Ovary (tissue), 9 donors: ENCODE data around the gene TMEM30A. TPM values are rescaled to one million over a fixed set of nuclear protein-coding genes. Genes with fewer than 3 reads are reported as not detected.

Experiments used
- DNase-seq, 5 donors: peaks; one replicate each; pipeline ENCODE4 v3.0.0-alpha.2; 2019 to 2020
- H3K27ac ChIP-seq, 2 donors: fragments of 200-600 bp; one replicate each; pipeline versions ENCODE4 v1.5.1 to v1.8.0; 2019 to 2022
- H3K27me3 ChIP-seq: fragments of 200-600 bp; one replicate; pipeline ENCODE4 v1.8.0; 2022
- H3K36me3 ChIP-seq: fragments of 200-600 bp; sonication (generic); one replicate; pipeline ENCODE4 v1.5.1; 2019
- H3K4me1 ChIP-seq: one replicate; pipeline ENCODE4 v1.8.1; 2013; ENCODE audit warnings: mild to moderate bottlenecking, moderate library complexity; ENCODE audit not compliant: insufficient read depth
- H3K4me3 ChIP-seq: fragments of 200-600 bp; sonication (generic); one replicate; pipeline ENCODE4 v1.5.1; 2017
- H3K9me3 ChIP-seq, 2 donors: fragments of 200-600 bp in 1 of 2; sonication (generic) in 1 of 2; one replicate each; pipeline versions ENCODE4 v1.5.1 to v1.8.1; 2013 to 2019; ENCODE audit warnings: mild to moderate bottlenecking in 1 of 2, moderate library complexity in 1 of 2
- CTCF ChIP-seq, 3 donors: fragments of 450-650 bp in 2 of 3; fragments of 200-600 bp in 1 of 3; IDR thresholded peaks; one replicate each; pipeline versions ENCODE4 v1.5.1 to v1.8.0; 2016 to 2022; ENCODE audit warnings: antibody characterized with exemption in 3 of 3, mild to moderate bottlenecking in 1 of 3
- EP300 ChIP-seq: sonication (generic); formaldehyde crosslinking; IDR thresholded peaks from one replicate; pipeline ENCODE4 v1.6.1; 2017; ENCODE audit warnings: antibody characterized with exemption
- POLR2A ChIP-seq: fragments of 450-650 bp; IDR thresholded peaks from one replicate; pipeline ENCODE4 v1.6.1; 2017; ENCODE audit warnings: antibody characterized with exemption, mild to moderate bottlenecking, moderate library complexity
- WGBS, 3 donors: extraction: QIAGEN DNeasy Blood & Tissue Kit in 1 of 3; methylation state at CpG; one replicate each; pipeline versions ENCODE4 v1.1.5 to v1.1.7; 2013 to 2017; 5-methylcytosine and 5-hydroxymethylcytosine counted together
- intact Hi-C, 4 donors: fragments of 100-400 bp; cut with DNase I; formaldehyde crosslinking; loops; one replicate each; pipeline versions ENCODE4 v1.11.0 to v1.15.1; 2022 to 2023
- polyA plus RNA-seq, 2 donors: library from polyadenylated mRNA; stranded (reverse); fragments of 200-250 nt in 1 of 2; fragments of 350-450 nt in 1 of 2; fragmentation: Illumina TruSeq in 1 of 2; extraction: RNeasy Lipid Tissue Mini Kit (QIAGEN cat#74804) in 1 of 2; gene quantifications; one replicate each; pipeline ENCODE4 v1.2.3, GENCODE V29; 2013 to 2014
- total RNA-seq, 7 donors: library from RNA; depleted of rRNA in 2 of 7; stranded (reverse); fragments of >200 nt in 2 of 7; fragmentation: NEBNext Ultra II Directional in 3 of 7; extraction: Animal tissue kit (Norgen Biotek cat#: 25700) in 3 of 7; gene quantifications; one replicate each; pipeline versions ENCODE4 v1.1.0 to v1.2.4, GENCODE V29; 2016 to 2023
- donor health status: DM: no; HTN: no; CAD: no; lungs with moderate emphysema.
- donor health status: DM: no; HTN: no; CAD: no.
- donor health status: Bipolar disorder and iron deficiency.
- donor health status: DM: yes; HTN: yes; CAD: no.
- donor health status: DM: no; HTN: no; CAD: no.
- donor health status: DM: yes; HTN: yes; CAD: no.

The TMEM30A gene
- total and polyA plus RNA-seq, 9 donors: 46.1 to 88.0 (median 71.1) TPM

DNA sequence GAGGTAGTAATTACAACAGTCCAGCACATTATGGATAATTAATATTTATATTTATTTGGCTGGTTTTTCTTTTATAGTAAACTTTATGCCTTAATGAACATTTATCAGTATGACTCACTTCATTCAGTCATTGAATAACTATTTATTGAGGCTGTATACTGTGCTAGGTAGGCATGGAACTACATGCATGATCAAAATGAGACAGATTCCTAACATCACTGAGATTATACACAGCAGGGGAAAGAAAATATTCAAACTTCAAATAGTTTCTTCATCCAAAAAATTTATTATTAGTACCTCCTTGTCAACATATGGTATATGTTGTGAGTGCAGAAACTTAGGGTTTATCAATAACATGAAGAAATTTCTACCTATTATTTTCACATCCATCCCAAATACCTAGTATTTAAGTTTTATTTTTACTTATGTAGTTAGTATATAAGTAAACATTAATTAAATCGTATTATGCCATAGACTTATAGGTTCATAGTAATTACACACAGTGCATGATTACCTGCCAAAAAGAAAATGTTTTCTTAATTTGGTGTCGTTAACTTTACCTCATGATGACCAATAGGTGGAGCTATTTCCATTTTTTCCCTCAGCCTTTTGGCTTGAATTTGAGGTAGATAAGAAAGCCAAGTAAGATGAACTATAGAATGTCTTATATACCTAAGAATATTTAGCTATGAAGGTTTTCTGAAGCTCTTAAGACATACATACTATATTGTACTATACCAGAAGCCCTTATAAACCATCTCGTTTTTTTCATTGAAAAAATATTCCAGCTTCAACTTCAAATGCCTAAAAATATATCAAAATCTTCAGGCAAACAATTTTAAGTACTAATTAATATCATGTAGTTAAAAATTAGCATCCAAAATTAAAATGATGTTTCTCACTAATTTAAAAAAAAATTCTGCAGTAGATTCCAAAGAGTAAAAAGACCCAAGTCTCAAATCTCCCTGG, 12.5 kb upstream of the TMEM30A start:
- H3K4me1 ChIP-seq: no peaks in the 10 kb centered on the region
- TF ChIP-seq EP300 (no peak), CTCF (IDR thresholded peaks at IDR 0.05) (peak; percentile 39 to 59 (median 49))
- no peak for DNase-seq
- H3K27ac ChIP-seq: no peak overlapping the region
- H3K4me3 ChIP-seq: no peak overlapping the region
- no peaks in the 10 kb centered on the region for H3K9me3 ChIP-seq
- 14 to 16% (median 16%) methylated on average over 3 of the region's 3 CpGs for WGBS, 3 donors
- no peaks in the 10 kb centered on the region for H3K36me3 ChIP-seq
- intact Hi-C loops: loop anchor here in 1 of 4 donors (10.0 kb wide), 1 partner anchor 228 kb away; no protein-coding TSS in a partner anchor
- no peaks in the 10 kb centered on the region for H3K27me3 ChIP-seq

GRCh38 chr6:75292555-75292954, 8.0 kb upstream of the TMEM30A start:
- Histone ChIP-seq H3K36me3 (no peaks in the 10 kb centered on the region), H3K27me3 (no peaks in the 10 kb centered on the region), H3K4me1 (peaks cover 3% of the 10 kb centered on the region), H3K4me3 (no peak overlapping the region), H3K27ac (peak overlapping the region in 1 of 2 donors; percentile 1), H3K9me3 (no peaks in the 10 kb centered on the region)
- TF ChIP-seq CTCF (IDR thresholded peaks at IDR 0.05) (no peak), EP300 (no peak), POLR2A (no peak)
- DNase-seq: no peak
- intact Hi-C loops: loop anchor here in 1 of 4 donors (10.0 kb wide), 1 partner anchor 232 kb away; no protein-coding TSS in a partner anchor
- 60 to 75% (median 61%) methylated on average over 2 of the region's 2 CpGs for WGBS, 3 donors

DNA sequence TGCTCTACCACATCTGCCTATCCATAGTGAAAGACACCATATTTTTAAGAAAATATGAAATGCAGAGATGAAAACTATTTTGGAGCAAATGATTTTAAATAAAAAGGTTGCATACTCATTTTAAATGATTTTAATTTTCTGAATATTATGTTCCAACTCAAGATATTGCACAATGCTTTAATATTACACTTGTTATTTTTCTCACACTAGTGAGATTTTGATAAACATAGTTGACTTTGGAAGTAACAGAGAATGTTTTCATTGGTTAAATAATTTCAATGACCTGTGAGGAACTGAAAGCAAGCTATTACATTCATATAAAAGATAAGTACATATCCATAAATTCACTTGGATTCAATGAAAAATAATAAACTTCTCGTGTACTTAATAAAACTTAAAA, 7.2 kb upstream of the TMEM30A start:
- Histone ChIP-seq H3K4me1 (peaks cover 3% of the 10 kb centered on the region), H3K9me3 (no peaks in the 10 kb centered on the region), H3K27me3 (no peaks in the 10 kb centered on the region), H3K27ac (no peak overlapping the region), H3K4me3 (no peak overlapping the region), H3K36me3 (no peaks in the 10 kb centered on the region)
- 11 to 36% (median 14%) methylated on average over 1 of the region's 1 CpG for WGBS, 3 donors
- TF ChIP-seq POLR2A (no peak), EP300 (no peak), CTCF (IDR thresholded peaks at IDR 0.05) (no peak)
- DNase-seq: no peak
- intact Hi-C loops: loop anchor here in 1 of 4 donors (10.0 kb wide), 1 partner anchor 233 kb away; no protein-coding TSS in a partner anchor

DNA sequence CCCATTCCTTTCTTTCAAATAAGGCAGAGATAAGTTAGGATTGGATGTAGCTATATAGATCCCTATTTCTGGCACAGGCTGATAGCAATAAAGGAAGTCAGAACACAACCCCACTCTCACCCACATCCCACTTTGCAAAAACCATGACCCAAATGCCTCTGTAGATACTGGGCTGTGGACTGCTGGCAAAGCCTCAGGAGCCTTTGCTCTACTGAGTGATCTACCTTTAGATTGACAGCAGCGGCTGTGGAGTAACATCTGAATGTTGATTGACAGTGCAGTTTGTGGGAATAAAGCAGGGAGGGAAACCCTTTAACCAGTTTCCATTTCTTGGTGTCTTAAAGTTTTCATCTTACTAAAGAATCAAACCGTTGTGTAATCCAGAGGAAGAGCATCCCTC, 6.7 kb upstream of the TMEM30A start:
- no peaks in the 10 kb centered on the region for H3K9me3 ChIP-seq
- WGBS, 3 donors: 48 to 69% (median 61%) methylated on average over 2 of the region's 2 CpGs
- no peak for TF ChIP-seq EP300
- H3K36me3 ChIP-seq: no peaks in the 10 kb centered on the region
- intact Hi-C loops: loop anchor here in 1 of 4 donors (10.0 kb wide), 1 partner anchor 233 kb away; no protein-coding TSS in a partner anchor
- no peaks in the 10 kb centered on the region for H3K27me3 ChIP-seq
- peaks cover 3% of the 10 kb centered on the region for H3K4me1 ChIP-seq
- H3K27ac ChIP-seq: no peak overlapping the region
- H3K4me3 ChIP-seq: no peak overlapping the region
- no peak for DNase-seq
